OCI-M2 (cell line): Measurements from ENCODE around the gene RPS2.
"Not testable (repeated sequence)": the region's sequence is repeated elsewhere in the genome, so short reads cannot be mapped to it uniquely, and the experiment has no call there.

Experiments used
- DNase-seq: peaks from one replicate; lab custom pipeline; 2025; ENCODE audit not compliant: unreplicated experiment; lab: John Stamatoyannopoulos, UW

The RPS2 gene

DNA sequence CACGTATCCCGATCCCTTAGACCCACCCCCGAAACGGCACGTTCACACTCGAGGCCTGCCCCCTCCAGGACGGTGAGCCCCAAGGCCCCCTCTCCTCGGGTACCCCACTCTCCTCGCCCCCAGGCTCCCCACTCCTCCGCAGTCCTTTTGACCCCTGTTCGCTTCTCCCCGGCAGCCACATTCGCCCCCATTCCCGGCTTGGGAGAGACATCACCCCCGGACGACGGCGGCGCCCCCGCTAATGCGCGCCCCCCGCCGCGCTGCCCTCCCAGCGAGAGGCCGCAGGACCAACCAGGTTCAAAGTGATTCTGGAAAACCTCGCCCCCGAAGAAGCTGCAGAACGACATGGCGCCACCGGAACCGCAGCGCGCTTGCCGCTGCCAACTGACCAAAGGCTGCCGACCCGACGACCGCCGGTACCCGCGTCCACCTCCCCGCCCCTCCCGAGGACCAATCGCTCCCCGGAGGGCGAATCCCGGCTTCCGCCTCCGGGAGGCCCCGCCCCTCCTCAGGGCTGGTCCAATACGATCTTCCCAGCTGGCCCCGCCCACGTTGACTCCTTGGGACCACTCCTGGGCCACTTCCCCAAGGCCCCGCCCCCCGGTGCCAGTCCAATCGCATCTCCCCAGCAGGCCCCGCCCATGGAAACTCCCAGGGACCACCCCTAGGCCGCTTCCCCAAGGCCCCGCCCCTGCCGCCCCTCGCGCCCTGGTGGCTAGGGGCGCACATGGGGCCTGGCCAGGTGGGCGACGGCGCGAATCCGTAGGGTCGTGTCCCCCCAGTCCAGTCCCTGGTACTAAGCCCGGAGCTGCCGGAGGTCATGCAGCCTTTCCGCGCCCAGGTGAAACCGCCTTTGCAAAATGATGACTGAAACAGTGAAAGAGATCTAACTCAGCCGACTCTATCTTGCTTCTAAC, 21.6 kb downstream of the RPS2 start, which contains the start of gene MSRB1:
Gene MSRB1 (minus strand): TSS at position 390 of the 917 bp plus-strand sequence. CDS start 43 bp downstream, at position 347.
- DNase-seq: peak; percentile 84

DNA sequence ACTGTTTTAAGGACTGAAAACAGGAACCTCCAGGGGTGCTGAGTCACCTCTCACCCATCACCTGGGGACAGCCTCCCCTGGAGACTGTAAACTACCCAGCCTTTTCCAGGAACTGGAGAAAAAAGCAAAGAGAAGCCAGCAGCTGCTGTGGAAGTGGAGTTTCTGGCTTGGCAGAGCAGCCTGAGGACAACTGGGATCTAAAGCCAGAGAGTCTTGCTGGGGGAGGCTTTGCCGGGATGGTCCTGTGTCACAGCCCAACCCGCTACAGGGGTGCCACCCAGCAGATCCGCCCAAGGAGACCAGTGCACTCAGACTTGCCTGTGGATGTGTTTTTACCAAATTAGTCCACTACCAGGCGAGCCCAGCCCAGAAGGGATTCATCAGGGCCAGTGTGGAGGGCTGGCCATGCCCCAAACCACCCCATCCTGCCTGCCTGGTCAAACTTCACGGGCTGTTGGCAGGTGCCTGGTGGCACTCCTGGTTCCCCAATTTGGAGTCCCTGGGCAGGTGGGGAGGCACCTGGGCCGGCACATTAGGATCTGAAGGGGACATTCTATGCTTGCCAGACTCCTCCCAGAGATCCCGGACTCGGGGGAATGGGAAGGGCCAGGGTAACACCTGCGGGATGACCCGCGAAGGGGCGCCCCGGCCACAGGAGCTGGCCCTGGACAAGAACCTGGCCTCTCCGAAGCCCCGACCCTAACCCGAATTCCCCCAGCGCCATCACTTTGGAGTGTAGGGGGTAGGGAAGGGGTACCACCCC, 22.4 kb downstream of the RPS2 start:
- DNase-seq: no peak

DNA sequence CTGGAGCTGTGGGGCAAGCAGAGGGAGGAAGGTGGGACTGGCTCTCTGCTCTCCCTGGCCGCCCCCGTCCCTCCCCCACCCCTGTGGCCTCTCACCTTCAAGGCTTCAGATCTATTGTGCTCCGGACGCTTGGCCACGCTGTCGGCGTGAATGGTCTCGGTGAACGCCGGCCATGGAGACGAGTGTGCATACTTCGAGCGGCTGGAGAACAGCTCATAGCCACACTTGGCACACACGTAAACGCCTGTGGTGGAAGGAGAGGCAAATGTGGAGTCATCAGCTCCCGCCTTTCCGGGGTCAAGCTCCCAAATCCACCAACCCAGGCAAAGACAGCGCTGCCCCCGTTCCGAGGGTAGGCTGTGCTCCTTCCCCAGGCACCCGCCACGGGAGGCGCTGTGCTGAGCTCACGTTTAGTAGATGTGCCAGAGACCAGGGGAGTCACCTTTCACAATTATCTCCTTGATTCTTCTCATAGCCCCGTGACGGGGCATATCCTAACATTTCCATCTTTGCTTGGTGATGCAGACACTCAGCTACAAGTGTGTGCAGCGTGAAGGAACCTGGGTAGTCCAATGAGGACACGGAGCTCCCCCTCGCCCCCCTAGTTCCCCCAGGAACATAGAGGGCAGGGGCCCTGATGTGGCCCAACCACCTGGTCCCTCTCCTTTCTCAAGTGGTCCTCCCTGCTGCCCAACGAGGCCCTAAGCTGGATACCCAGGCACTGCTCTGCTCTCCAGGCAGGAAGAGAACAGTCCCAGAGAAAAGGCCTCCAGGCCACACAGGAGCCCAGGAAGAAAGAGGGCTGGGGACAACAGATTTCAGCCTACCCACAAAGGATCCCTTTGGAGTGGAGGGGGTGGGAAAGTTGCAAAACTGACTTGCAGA, 23.2 kb downstream of the RPS2 start:
- DNase-seq: no peak

DNA sequence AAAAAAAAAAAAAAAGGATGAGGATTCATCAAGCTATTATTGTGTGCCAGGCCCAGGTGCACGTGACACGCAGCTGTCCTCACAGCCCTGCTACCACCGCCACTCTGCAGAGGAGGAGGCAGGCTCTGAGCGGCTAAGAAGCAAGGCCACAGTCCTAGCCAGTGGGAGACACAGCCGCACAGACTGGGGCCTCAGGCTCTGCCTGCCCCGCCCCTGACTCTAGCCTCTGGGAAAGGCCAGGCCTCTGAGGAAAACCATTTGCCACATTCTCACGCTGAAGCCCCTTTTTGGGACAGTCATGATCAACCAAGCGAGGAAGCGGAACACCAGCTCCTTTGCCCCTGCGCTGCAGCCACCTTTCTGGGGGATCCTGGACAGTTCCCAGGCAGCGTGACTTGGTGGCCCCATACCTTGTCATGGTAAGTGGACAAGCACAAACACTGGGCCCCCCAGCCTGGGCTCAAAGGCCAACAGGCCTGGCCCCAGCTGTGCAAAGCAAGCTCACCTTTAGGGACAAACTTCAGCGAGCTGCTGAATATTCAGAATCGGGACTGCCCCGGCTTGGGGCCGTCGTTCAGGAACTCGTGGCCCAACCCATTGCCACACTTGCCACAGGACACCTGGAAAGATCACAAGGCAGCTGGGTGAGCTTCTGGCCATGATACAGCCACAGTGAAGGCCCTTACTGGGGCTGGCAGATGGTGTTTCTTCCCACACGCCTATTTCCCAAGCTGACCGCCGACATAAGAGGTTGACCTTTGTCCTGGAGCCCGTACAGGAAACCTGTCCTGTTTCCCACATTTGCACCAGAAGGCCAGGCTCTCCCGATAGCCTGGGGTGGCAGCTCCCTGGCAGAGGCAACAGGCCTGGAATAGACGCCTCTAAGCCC, 24.1 kb downstream of the RPS2 start:
- no peak for DNase-seq

DNA sequence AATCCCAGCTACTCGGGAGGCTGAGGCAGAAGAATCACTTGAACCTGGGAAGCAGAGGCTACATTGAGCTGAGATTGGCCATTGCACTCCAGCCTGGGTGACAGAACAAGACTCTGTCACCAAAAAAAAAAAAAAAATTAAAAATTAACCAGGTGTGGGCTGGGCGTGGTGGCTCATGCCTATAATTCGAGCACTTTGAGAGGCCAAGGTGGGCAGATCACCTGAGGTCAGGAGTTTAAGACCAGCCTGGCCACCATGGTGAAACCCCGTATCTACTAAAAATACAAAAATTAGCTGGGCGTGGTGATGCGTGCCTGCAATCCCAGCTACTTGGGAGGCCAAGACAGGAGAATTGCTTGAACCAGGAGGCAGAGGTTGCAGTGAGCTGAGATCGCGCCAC, 24.8 kb downstream of the RPS2 start:
- DNase-seq: not testable (repeated sequence)

DNA sequence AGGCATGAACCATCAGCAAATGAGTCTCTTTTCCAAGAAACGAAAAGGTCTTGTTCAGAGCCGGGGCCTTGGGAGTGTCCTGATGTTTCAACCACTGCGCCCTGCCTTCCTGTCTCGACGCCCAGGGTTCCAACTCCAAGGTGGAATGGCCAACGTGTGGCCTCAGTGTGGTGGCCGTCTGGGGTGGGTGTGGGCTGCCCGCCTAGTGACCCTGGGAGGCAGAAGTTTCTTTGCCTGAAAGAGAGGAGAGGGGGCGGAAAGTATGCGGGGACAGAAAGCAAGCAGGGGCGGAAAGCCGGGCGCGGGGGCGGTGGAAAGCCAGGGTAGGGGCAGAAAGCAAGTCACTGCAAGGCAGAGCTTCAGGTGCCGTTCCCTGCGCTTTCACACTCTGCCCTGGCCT, 25.7 kb downstream of the RPS2 start:
- no peak for DNase-seq

DNA sequence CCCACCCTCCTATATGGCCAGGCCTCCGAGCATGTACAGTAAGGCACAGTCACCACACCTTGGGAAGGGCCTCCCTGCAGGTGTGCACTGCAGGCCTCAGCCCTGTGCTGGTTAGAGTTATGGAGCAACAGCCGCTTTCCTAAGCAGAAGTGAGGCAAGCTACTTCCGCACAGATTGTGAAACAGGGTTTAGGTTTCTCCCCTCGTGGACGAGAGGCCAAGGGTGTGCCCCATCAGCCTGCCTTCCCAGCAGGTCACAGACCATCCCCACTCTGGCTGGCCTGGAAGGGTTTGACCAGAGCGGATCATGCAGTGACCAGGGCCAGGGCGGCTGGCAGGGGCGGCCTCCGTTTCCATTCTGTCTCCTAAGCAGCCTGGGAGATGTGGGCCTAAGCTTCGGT, 26.3 kb downstream of the RPS2 start:
- DNase-seq: no peak

DNA sequence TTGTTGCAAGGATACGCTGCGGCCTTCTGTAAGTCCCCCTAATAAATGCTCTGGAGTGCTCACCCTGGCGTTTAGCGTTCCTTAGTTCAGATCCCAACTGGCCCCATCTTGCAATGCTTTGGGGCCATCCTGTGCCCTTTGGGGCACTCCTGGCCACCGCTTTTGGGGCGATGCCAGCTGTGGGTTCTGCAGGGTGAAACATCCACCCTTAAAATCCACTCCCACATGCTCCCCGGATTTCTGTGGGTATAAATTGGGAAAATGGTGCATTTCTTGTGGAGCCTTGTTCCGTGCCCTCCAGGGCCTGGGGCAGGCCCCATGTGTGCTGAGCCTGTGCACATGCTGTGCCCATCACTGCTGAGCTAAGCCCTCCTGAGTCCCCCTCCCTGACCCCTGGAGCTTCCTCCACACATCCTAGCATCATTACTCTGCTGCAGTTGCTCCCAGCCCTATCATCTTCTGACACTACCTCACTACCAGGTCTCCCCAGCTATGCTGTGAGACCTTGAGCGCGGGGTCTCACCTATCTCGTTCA, 27.6 kb downstream of the RPS2 start:
- no peak for DNase-seq

DNA sequence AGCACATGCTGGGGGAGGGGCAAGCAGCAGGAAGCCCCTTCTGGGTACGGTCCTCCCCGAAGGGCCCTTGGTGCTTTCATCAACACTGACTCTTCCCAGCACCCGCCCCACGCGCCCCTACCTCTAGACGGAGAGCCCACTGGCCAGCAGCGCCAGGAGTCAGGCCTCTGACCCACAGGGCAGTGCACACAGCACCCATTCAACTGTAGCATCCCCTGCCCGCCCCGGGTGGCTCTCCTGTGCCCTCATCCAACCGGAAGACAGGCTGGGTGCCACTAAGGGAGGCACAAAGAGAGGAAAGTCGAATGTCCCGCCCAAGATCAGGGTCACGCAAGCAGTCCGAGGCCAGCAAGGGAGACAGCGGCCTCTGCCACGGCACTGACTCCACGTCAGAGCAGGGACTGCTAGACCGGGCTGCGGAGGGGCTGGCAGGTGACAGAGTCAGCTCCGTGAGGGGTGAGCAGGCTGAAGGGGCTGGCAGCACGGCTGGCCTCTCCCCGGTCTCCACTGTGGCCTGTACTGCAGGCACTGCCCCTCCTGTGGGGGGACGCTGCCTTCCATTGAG, 31.4 kb downstream of the RPS2 start:
- DNase-seq: no peak

DNA sequence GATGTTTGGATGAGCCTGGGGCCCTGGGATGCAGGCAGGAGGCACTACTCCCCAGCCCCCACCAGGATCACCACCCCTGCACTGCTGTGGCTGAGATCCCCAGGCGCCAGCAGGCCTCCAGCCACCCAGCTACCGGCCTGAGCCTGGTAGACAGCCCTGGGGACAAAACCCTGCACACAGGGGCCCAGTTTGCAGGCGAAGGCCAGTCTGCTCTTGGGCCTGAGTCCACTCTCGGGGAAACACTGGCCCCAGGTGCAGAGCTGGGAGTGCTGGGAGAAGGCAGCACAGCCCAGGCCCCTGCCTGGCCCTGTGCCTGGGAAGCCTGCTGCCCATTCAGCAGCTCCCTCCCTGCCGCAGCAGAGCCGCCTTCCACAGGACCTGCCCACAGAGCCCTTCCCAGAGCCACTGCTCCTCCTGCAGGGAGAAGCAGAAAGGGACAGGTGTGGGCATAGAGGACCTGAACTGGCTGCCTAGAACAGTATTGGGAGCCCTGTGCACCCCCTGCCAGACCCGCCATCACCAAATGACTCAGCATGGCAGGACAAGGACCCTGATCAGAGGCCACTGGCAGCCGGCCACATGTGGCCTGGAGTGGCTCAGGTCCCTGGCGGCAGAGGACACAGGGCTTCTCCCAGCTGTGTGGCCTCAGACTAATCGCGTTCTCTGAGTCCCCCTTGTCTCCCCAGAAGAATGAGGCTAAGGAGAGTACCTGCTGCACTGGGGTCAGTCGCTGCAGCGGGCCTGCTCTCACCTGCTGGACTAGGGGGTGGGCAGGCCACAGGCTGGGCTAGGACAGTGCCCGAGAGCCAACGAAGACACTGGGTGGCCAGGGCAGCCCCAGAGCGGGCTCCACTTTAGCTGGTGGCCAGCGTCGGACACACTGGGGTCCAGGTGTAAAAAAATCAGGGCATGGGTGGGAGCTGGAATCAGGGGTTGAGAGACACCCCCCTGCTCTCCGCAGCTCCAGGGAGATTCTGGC, 32.3 kb downstream of the RPS2 start:
- DNase-seq: no peak

DNA sequence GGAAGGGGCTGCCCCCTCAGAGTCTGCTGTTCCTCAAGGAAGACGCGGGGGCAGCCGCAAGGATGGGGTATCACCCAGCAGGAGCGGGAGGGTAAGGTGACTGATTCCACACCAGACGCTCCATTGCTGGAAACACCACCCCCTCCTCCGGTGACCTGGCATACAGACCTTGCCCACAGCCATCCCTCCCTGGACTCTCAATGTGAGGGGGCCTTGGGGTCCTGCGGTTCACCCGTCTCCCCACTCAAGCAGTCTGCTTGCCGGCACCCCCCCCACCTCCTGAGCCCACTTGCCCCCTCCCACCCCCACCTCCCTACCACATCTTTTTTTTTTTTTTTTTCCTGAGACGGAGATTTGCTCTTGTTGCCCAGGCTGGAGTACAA, 34.3 kb downstream of the RPS2 start:
- DNase-seq: no peak

DNA sequence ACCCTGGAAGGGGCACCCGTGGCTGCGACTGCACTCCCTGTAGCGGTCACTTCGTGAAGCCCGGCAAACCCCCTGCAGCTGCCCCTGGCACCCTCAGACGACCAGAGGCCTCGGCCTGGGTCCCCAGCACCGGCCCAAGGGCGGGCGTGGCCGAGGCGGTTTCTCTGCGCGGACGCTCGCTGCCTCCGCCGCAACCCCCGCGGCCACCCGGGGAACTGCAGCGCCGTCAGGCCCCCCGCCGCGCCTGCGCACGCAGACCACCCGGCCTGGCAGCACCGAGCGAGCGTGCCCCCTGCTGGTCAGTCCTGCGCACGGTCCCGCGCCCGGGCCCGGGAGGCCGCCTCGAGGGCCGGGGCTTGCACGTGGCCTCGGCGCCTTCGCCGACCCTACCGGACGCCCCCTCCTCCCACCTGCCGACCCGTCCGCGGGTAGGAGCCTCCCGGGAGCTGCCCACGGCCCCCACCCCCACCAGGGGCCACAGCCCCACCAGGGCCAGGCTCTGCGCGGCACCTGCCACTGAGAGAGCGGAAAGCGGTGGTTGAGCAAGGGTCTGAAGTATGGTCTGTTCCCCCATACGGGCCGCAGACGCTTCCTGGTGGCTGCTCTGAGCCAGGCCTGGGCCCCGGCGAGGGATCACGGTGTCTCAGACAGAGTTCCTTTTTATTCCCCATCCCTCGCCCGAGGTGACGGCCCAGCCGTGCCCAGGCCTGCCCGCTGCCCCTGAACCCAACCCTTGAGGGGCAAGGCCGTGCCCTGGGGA, 34.9 kb downstream of the RPS2 start:
- peak; percentile 17 for DNase-seq

DNA sequence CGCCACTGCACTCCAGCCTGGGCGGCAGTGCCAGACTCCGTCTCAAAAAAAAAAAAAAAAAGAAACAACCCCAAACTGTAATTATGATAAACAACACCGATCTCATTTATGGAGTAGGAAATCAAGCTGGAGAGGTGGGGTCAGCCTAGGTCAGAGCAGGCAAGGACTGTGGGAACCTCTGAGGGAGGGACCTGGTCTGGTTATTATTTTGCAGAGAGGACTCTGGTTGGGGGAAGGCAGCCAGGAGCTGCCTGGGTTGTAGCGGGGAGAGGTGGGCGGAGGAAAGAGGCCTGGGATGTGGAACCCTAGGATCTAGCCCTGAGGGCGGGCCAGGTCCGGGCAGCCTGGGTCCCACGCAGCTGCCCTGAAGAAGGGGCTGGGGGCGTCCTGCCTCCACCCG, 35.5 kb downstream of the RPS2 start:
- DNase-seq: no peak

DNA sequence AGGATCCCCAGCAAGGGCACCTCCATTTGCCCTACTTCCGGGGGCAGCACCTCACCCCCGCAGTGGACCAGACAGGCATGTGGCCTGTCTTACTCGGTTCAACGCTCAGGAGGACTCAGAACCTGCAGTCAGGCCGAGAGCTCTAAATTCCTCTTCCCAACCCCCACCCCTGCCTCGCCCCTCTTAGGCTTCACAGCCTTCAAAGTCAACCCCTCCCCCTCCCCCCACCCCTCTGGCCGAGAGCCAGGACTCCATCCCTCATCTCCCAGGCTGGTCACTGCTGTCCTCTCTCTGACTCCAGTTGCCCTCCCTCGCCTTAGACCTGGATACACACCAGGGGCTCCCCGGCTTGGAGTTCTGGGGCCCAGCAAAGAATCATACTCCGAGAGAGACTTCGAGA, 38.4 kb downstream of the RPS2 start:
- DNase-seq: no peak

DNA sequence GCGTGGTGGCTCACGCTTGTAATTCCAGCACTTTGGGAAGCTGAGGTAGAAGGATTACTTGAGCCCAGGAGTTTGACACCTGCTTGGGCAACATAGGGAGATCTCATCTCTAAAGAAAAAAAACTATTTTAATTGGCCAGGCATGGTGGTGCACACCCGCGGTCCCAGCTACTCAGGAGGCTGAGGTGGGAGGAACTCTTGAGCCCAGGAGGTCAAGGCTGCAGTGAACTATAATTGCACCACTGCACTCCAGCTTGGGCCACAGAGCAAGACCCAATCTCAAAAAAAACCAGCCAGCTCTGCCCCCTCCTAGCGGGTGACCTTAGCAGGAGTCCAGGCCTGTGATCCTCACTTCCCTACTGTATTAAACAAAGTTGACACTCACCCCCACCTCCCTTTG, 40.5 kb downstream of the RPS2 start:
- no peak for DNase-seq

DNA sequence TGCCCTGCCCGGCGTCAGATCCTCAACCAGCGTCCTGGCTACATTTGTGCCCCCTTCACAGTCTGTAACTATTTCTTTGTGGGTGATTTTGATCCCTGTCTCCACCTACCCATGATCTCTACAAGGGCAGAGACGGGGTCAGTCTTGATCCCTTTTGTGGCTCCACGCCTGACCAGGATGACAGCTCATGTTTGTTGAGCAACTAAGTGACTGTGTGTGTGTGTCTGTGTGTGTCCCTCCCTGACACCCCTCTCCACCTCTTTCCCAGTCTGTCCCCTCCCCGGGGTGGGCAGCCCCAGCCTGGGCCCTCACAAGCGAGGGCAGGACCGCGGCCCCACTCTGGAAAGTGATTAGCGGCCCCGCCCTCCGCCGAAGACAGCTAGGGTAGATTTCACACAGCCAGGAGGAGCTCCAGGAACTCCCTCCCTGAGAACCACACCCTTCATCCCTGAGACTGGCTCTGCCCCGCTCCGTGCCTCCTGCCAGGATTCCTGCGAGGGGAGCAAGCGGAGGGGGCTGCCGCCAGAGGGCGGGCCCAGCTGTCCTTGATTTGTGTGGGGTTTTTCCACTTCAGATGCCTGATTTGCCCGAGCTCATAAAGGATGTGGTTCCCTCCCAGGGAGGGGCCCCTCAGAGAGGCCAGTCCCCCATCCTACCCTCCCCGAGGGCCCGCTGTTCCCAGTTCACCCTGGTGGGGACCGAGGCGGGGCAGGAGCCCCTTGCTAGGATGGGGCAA, 41.2 kb downstream of the RPS2 start:
- DNase-seq: no peak

DNA sequence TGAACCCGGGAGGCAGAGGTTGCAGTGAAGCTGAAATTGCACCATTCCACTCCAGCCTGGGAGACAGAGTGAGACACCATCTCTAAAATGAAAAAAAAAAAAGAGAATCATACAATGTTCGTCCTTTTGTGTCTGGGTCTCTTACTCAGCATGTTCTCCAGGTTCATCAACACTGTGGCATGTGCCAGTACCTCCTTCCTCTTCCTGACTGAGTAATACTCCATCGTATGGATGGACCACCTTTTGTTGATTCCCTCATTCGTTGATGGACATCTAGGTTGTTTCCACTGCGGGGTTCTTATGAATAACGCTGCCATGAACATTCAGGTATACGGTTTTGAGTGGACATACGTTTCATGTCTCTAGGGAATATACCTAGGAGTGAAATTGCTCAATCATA, 42.3 kb downstream of the RPS2 start:
- DNase-seq: no peak
